Activated CD4-positive, CD25-positive, alpha-beta regulatory T cell treated with anti-CD3 and anti-CD28 coated beads, Interleukin-2, amount 50 U/mL, for 72 hours (primary cell): ENCODE measurements around the gene LIN28A.
A peak's percentile ranks its signal among the peaks of the same experiment; 100 is the strongest.

ENCODE experiments used
- DNase-seq: peaks from one replicate; pipeline ENCODE4 v3.0.0; 2021

The LIN28A gene

DNA sequence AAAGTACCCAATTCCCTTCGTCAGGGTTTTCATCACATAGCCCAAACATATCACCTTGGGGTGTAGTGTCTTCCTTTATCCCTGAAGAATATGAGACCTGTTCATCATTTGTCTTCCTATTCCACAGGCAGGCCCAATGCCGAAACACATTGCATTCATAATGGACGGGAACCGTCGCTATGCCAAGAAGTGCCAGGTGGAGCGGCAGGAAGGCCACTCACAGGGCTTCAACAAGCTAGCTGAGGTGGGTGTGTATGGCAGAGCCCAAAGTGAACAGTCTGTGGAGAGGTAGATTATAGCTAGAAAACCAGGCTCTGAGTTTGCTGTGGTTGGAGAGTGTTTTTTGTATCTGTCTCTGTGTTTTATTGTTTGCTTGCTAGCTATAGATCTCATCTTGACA is 27.4 kb downstream of the LIN28A start:
- no peak for DNase-seq

- no peak for DNase-seq
Observed at GRCh38 chr1:26440259-26440658, 29.6 kb downstream of the LIN28A start.

DNA sequence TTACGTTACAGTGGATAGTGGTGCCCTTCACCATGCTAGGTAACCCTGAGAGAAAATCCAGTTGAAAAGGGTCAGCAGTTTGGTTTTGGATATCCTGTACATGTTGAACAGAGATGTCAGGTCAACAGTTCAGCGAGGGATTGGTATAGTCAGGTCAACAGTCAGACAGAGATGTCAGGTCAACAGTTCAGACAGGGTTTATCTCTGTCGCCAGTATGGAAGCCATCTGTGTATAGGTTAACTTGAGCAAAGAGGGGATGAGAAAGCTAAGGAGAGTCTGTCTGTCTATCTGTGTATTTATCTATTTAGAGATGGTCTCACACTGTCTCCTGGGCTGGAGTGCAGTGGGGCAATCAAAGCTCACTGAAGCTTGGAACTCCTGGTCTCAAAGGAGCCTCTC is 39.3 kb downstream of the LIN28A start:
- DNase-seq = no peak

DNA sequence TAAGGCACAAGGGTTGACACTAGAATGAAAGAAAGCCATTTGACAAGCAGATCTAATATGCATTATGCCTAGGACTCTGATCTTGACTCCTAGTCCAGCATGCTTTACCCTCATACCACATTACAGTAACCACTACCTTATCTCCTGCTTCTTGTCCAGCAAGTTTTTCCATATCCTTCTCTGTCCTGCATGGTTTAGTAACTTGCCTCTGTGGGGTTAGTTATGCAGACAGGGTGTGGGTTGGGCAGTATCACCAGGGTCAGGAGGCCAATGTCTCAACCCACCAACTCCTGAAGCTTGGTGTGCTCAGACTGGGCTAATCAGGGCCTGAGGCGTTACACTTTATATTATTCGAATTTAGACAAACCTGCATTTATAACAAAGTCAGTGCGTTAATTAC is 40.3 kb downstream of the LIN28A start:
- DNase-seq = no peak

GRCh38 chr1:26452459-26453183 is 42.0 kb downstream of the LIN28A start:
- no peak for DNase-seq

GRCh38 chr1:26459148-26459547 is 48.5 kb downstream of the LIN28A start:
- DNase-seq = no peak

DNA sequence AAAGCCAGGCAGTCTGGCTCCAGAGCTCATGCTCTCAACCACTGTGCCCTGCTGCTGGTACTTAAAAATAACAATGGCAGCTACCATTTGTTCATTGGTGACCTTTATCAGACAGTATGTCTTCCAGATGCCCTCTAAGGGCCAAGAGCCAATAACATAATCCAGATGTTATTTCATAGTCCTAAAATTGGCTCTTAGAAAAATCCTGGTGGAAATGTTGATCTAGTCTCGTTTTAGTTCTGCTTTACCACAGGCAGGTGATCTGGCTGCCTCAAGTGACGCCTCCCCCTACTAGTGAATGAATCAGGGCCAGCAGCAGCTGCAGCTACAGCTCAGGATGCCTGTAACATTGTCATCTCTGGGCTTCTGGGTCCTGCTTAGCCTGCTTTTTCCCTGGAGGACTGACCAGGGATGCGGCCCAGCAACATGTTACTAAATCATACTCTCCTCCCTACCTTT is 49.0 kb downstream of the LIN28A start:
- DNase-seq = no peak

DNA sequence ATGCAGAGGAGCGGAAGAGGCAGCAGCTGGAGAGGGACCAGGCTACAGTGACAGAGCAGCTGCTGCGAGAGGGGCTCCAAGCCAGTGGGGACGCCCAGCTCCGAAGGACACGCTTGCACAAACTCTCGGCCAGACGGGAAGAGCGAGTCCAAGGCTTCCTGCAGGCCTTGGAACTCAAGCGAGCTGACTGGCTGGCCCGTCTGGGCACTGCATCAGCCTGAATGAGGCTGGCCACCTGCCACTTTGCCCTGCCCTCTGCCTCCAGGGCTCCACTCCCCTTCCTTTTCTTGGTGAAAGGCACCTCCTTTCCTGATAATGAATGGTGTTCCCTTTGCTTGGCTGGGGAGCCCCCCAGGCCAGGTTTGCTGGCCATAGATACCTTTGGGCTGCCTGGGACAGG is 58.3 kb downstream of the LIN28A start:
- DNase-seq = no peak

DNA sequence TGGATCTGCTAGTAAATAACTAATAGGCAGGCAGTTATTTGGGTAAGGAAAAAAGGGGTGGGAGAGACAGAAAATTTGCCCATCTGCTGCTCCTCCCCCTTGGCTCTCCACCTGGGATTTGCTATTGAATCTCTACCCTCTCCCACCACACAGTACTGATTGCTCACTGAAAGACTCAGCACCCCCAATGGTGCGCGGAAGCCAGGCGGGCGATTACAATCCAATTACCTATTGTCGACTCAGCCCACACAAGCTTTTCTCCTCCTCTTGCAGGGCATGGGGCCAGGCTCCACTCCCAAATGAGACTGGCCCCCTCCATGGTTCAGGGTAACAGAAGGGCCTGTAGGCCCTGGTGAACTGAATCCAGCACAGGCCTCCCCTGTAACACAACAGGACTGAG is 58.9 kb downstream of the LIN28A start:
- no peak for DNase-seq

- no peak for DNase-seq
Observed at GRCh38 chr1:26470878-26471497, 60.4 kb downstream of the LIN28A start.

DNA sequence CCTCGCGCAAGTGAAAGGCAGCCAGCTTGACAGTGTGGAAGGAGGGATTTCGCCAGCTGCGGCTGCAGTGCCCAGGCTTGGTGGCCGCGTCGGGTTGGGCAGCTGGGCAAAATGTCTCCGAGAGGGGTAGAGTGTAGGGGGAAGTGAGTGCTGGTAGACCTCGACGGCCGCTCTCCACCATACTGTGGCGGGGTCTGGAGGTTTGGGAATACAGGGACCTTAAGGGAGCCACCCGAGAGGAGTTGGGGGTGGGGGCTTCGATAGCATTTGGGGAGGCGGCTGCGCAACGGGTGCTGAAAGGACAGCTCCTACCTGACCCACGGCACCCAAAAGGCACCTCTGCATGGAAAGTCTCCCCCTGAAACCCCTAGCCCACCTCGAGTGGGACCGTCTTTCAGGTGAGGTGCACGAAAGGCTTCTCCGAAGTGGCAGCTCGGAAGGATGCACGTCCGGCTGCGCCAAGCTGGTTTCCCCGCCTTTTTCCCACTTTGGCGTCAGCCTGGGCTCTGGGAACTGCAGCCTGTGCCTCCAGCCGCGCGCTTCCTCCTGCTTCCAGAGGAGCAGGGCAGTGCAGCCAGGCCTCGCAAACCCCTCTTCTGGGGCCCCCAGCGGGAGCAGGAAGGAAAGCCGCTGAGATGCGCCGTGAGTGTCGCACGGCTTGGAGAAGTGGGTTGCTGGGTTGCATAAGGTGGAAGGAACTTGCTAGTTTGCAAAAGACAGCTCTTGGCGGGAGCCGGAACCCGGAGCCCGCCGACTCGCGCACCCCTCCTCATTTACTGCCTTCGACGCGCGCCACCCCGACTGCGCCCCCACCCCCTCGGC is 61.1 kb downstream of the LIN28A start:
- DNase-seq = peak; percentile 52

- peak; percentile 86 for DNase-seq
Observed at GRCh38 chr1:26472320-26472900, 61.8 kb downstream of the LIN28A start, which contains the start of gene HMGN2. Gene HMGN2 (plus strand): TSS chr1:26472440. CDS start chr1:26472613, 173 bp downstream.

DNA sequence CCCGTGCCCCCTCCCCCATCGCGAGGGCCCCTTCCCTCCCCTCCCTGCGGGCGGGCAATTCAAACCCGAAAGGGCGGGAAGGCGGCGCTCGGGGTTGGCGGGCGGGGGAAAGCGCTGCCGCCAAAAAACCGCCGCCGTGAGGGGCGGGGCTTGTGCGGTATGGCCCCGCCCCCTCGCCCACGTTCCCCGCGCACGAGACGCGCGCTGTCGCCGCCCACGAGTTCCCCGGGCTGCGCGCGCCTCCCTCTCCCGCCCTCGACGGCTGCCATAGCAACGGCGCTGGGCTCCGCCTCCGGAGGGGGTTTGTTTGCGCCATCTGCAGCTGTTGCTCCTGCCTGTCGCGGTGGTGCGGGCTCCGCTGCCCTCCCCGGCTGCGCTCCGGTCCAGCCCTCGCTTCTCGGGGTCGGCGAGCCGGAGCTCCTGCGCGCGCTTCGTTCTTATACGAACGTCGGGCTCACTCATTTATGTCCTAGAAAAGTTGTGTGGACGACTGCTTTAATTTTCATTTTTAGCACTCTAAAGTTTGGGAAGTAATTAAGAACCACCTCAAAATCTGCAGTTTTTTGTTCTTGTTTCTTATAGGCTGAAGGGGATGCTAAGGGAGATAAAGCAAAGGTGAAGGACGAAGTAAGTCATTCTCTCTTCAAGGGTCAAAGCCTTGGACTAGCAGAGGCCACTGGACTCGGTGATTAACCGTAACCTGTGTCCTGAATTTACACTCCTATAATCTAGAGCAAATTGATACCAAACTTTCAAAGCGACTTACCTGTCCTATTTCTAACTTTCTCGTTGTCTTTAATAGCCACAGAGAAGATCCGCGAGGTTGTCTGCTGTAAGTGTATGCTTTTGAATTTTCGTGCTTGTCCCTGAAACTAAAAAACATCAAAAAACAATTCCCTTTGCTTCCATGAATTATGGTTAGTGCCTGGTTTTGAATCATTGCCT is 62.6 kb downstream of the LIN28A start:
- peak; percentile 97 for DNase-seq

- DNase-seq = no peak
Observed at GRCh38 chr1:26474818-26475217, 64.2 kb downstream of the LIN28A start.

DNA sequence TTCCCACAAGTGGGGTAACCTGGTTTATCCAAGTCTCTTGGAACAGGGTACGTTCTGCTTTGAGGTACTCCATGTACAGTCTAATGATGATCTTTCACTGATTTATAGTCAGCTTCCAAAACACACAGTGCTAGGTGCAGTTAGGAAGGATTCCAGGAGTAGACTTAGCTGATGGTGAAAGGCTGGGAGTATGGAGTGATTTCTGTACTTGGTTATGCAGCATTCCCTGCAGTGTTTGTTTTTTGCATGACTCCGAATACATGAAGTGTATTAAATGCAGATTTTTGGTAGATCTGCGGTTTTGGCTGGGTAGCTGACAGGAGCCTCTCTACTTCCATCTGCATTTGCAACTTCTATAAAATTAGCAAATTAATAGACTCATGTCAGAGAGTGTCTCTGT is 65.4 kb downstream of the LIN28A start:
- DNase-seq = no peak

DNA sequence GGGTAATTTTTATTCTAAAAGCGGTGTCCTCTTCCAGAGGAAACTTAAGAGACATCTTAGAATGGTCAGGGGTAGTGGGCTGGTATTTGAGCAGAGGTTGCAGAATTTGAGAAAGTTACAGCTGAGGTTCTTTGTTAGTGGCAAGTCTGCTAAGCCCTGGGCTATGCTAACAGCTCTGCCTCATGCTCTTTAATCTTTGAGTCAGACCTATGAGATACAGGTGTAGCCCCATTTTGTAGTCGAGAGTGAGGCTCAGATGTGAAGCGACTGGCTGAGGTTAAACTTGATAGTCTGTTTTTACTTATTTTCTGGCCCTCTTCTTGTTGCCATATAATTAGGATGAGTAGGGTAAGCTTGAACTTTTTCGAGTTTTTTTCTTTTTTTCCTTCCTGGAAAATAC is 66.3 kb downstream of the LIN28A start:
- DNase-seq = no peak

GRCh38 chr1:26477446-26478152 is 67.0 kb downstream of the LIN28A start:
- DNase-seq = no peak

- no peak for DNase-seq
Observed at GRCh38 chr1:26478159-26478558, 67.5 kb downstream of the LIN28A start.

- no peak for DNase-seq
Observed at GRCh38 chr1:26478988-26479387, 68.4 kb downstream of the LIN28A start.
